GM06990 (cell line): ENCODE results near the gene PCDHB14.

Source experiments
- DNase-seq: peaks from one replicate; pipeline ENCODE4 v3.0.0-alpha.2; 2011; ENCODE audit not compliant: insufficient read length; ENCODE audit errors: extremely low read depth
- H3K27me3 ChIP-seq: replicated peaks from 2 replicates; pipeline ENCODE4 v1.6.0; 2011; ENCODE audit warnings: low read length; ENCODE audit not compliant: control insufficient read depth, insufficient read depth
- H3K36me3 ChIP-seq: 2 replicates; pipeline ENCODE4 v1.5.1; 2011; ENCODE audit warnings: low read length; ENCODE audit not compliant: control insufficient read depth, insufficient read depth
- H3K4me3 ChIP-seq: replicated peaks from 2 replicates; pipeline ENCODE4 v1.5.1; 2011; ENCODE audit warnings: low read depth, mild to moderate bottlenecking, control low read depth, low read length
- TF ChIP-seq, protein P1 (sequence below): IDR thresholded peaks from 2 replicates; pipeline ENCODE4 v1.5.1; 2011; ENCODE audit warnings: low read length, control low read depth, mild to moderate bottlenecking, inconsistent platforms; ENCODE audit not compliant: insufficient read depth, poor library complexity, severe bottlenecking

The PCDHB14 gene

DNA sequence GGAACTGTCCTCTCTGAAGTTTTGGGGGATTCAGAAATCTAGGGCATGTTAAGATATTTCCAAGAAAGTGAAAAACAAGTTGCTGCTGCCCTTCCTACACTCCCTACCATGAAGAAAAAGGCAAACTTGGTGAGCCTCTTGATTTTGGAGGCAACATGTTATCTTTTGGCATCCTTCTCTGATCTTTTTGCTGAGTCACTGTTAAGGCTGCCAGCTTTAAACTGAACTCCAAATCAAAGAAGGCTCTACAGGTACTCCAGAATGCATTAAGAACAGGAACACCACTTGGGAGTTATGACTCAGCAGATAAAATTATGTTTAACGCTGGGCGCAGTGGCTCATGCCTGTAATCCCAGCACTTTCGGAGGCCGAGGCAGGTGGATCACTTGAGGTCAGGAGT, 46.1 kb downstream of the PCDHB14 start:
- TF ChIP-seq, protein P1, sequence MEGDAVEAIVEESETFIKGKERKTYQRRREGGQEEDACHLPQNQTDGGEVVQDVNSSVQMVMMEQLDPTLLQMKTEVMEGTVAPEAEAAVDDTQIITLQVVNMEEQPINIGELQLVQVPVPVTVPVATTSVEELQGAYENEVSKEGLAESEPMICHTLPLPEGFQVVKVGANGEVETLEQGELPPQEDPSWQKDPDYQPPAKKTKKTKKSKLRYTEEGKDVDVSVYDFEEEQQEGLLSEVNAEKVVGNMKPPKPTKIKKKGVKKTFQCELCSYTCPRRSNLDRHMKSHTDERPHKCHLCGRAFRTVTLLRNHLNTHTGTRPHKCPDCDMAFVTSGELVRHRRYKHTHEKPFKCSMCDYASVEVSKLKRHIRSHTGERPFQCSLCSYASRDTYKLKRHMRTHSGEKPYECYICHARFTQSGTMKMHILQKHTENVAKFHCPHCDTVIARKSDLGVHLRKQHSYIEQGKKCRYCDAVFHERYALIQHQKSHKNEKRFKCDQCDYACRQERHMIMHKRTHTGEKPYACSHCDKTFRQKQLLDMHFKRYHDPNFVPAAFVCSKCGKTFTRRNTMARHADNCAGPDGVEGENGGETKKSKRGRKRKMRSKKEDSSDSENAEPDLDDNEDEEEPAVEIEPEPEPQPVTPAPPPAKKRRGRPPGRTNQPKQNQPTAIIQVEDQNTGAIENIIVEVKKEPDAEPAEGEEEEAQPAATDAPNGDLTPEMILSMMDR = no peak
- Histone ChIP-seq H3K36me3 (no peaks in the 10 kb centered on the region), H3K27me3 (no peaks in the 10 kb centered on the region), H3K4me3 (no peak overlapping the region)
- DNase-seq = no peak

DNA sequence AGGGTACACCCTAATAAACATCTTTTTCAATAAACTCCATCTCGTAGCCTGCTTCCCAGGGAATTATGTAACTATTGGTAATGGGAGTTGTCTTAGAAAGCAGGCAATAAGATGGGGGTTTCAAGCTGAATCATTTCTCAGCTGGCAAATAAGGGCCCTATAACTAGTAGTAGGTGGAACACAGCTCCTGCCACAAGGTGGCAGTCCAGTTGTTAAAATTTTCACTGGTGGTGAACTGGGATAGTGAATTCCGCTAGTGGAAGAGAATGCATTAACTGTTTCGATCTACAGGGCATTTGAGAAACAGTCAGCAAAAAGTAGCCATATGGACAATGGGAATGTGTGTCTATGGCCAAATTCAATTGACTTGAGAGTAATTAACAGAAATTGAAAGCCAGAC, 49.8 kb downstream of the PCDHB14 start:
- no peaks in the 10 kb centered on the region for H3K36me3 ChIP-seq
- H3K27me3 ChIP-seq = no peaks in the 10 kb centered on the region
- no peak overlapping the region for H3K4me3 ChIP-seq
- TF ChIP-seq, protein P1 = no peak
- no peak for DNase-seq
